HG03442 (cell line): ENCODE data around the gene MRTFB.
A peak's percentile ranks its signal among the peaks of the same experiment; 100 is the strongest.

Experiments
- ATAC-seq: cut with Tn5 transposase; IDR thresholded peaks from one replicate; pipeline ENCODE4 v1.9.1; 2021; ENCODE audit warnings: mild to moderate bottlenecking, moderate library complexity; ENCODE audit not compliant: unreplicated experiment

MRTFB gene

GRCh38 chr16:14061732-14062259, 9.3 kb upstream of the MRTFB start:
- ATAC-seq: no peak

GRCh38 chr16:14062261-14062660, 8.9 kb upstream of the MRTFB start:
- no peak for ATAC-seq

GRCh38 chr16:14063618-14064581, 7.2 kb upstream of the MRTFB start:
- no peak for ATAC-seq

GRCh38 chr16:14069818-14070217, 1.3 kb upstream of the MRTFB start:
- no peak for ATAC-seq

GRCh38 chr16:14070555-14070876, 603 bp upstream of the MRTFB start:
- ATAC-seq: peak; percentile 13

GRCh38 chr16:14071576-14072271, 605 bp downstream of the MRTFB start:
- ATAC-seq: peak; percentile 22

GRCh38 chr16:14072360-14072759, 1.2 kb downstream of the MRTFB start:
- ATAC-seq: no peak

- ATAC-seq: no peak
Measured at GRCh38 chr16:14074544-14074943, 3.4 kb downstream of the MRTFB start.

GRCh38 chr16:14077918-14078317, 6.8 kb downstream of the MRTFB start:
- ATAC-seq: no peak

- ATAC-seq: no peak
Measured at GRCh38 chr16:14086477-14086876, 15.4 kb downstream of the MRTFB start.

- no peak for ATAC-seq
Measured at GRCh38 chr16:14087181-14087580, 16.1 kb downstream of the MRTFB start.

- ATAC-seq: no peak
Measured at GRCh38 chr16:14087590-14088154, 16.6 kb downstream of the MRTFB start.

GRCh38 chr16:14088155-14088753, 17.1 kb downstream of the MRTFB start:
- ATAC-seq: no peak

- no peak for ATAC-seq
Measured at GRCh38 chr16:14089283-14089823, 18.2 kb downstream of the MRTFB start.

GRCh38 chr16:14092561-14092960, 21.4 kb downstream of the MRTFB start:
- ATAC-seq: no peak

GRCh38 chr16:14095883-14096551, 24.9 kb downstream of the MRTFB start:
- ATAC-seq: no peak

GRCh38 chr16:14097182-14097959, 26.3 kb downstream of the MRTFB start:
- ATAC-seq: no peak

GRCh38 chr16:14098081-14098480, 27.0 kb downstream of the MRTFB start:
- no peak for ATAC-seq

GRCh38 chr16:14100825-14101224, 29.7 kb downstream of the MRTFB start:
- ATAC-seq: no peak

- no peak for ATAC-seq
Measured at GRCh38 chr16:14101415-14101814, 30.3 kb downstream of the MRTFB start.
